ENCODE data around the gene PKN1. TPM values are rescaled to one million over a fixed set of nuclear protein-coding genes. Genes with fewer than 3 reads are reported as not detected.

PKN1 gene
- total RNA-seq, 1 donor from 2014 or later: 106 TPM

DNA sequence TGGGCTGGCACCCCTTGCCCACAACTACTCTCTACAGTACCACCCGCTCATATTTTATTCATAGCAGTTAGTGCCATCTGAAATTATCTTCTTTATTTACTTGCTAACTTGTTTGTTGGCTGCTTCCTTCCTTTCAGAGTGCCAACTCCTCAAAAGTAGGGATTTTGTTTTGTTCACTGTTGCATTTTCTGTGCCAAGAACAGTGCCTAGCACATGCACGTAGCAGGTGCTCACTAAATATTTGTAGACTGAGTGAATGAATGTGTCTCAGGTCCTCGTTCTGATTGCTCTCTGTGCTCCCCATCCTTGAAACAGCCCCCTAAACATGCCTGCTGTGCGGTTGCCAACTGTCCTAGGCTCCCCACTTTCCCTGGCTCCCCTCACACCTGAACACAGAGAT, 61.3 kb downstream of the PKN1 start:
- H3K4me1 Mint-ChIP-seq (ENCODE audit: low read depth): peaks cover 17% of the 10 kb centered on the region
- TF ChIP-seq, protein P1, sequence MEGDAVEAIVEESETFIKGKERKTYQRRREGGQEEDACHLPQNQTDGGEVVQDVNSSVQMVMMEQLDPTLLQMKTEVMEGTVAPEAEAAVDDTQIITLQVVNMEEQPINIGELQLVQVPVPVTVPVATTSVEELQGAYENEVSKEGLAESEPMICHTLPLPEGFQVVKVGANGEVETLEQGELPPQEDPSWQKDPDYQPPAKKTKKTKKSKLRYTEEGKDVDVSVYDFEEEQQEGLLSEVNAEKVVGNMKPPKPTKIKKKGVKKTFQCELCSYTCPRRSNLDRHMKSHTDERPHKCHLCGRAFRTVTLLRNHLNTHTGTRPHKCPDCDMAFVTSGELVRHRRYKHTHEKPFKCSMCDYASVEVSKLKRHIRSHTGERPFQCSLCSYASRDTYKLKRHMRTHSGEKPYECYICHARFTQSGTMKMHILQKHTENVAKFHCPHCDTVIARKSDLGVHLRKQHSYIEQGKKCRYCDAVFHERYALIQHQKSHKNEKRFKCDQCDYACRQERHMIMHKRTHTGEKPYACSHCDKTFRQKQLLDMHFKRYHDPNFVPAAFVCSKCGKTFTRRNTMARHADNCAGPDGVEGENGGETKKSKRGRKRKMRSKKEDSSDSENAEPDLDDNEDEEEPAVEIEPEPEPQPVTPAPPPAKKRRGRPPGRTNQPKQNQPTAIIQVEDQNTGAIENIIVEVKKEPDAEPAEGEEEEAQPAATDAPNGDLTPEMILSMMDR (IDR thresholded peaks at IDR 0.05; ENCODE audit: unreplicated experiment): no peak
- no peaks in the 10 kb centered on the region for H3K9me3 Mint-ChIP-seq (ENCODE audit: low read depth)
- H3K27me3 Mint-ChIP-seq: no peaks in the 10 kb centered on the region
- H3K27ac Mint-ChIP-seq: peak overlapping the region; percentile 37
- DNase-seq (ENCODE audit: low spot score, unreplicated experiment): no peak
- peak overlapping the region; percentile 84 for H3K4me3 Mint-ChIP-seq (ENCODE audit: low read depth)
- H3K36me3 Mint-ChIP-seq (ENCODE audit: insufficient read depth): peaks cover 12% of the 10 kb centered on the region

DNA sequence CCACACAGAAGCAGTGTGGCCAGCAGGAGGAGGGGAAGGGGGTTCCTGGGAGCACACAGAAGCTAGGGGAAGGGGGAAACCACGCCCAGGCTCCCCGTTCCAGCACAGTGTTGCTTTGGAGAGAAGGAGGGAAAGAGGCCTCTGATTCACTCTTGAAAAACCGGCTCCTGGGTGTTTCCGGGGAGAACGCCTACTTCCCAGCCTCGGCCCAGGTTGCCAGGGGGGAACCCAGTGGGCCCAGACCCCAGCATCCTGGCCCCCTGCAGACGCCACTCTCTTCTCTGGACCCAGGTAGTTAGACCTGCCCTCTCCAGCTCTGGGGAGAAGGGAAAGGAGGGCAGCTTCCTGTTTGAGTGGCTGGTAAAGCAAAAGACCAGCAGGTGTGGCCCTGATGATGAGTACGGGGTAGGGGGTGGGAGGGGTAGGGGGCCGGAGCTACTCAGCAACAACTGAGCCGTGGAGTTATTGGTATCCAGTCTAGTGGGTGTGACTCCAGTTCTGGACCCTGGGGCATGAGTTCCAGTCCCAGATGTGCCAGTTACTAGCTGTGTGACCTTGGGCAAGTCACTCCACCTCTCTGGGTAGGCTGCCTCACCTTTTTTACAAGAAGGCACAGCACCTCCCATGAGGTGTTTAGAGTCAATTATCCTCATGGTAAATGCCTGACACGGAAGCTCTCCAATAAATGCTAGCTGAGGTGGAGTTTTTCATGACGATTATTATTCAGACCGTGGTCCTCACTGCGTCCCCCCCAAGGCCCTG, 62.0 kb downstream of the PKN1 start:
- Mint-ChIP-seq H3K4me3 (ENCODE audit: low read depth) (peak overlapping the region; percentile 84), H3K36me3 (ENCODE audit: insufficient read depth) (peaks cover 10% of the 10 kb centered on the region), H3K27ac (no peak overlapping the region), H3K27me3 (no peaks in the 10 kb centered on the region), H3K9me3 (ENCODE audit: low read depth) (no peaks in the 10 kb centered on the region), H3K4me1 (ENCODE audit: low read depth) (peaks cover 17% of the 10 kb centered on the region)
- TF ChIP-seq, protein P1 (IDR thresholded peaks at IDR 0.05; ENCODE audit: unreplicated experiment): no peak
- no peak for DNase-seq (ENCODE audit: low spot score, unreplicated experiment)

DNA sequence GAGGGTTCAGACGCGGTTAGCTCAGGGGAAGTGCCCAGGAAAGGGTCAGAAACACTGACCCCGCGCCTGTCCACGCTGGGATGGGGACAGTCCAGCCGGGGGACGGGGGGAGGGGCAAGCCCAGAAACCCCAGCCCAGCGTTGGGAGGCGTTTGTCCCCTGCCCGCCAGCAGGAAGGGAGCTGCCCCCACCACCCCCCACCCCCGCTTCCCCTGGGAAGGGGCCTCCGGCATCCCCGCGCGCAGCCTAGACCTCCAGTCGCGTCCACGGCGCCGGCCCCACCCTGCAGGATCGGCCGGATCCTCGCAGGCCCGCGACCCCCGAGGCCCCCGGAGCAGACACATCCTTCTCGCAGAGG, 62.5 kb downstream of the PKN1 start:
- Mint-ChIP-seq H3K4me3 (ENCODE audit: low read depth) (peak overlapping the region; percentile 84), H3K36me3 (ENCODE audit: insufficient read depth) (peaks cover 10% of the 10 kb centered on the region), H3K4me1 (ENCODE audit: low read depth) (peaks cover 17% of the 10 kb centered on the region), H3K27me3 (no peaks in the 10 kb centered on the region), H3K27ac (no peak overlapping the region), H3K9me3 (ENCODE audit: low read depth) (no peaks in the 10 kb centered on the region)
- no peak for DNase-seq (ENCODE audit: low spot score, unreplicated experiment)
- TF ChIP-seq, protein P1 (IDR thresholded peaks at IDR 0.05; ENCODE audit: unreplicated experiment): no peak

DNA sequence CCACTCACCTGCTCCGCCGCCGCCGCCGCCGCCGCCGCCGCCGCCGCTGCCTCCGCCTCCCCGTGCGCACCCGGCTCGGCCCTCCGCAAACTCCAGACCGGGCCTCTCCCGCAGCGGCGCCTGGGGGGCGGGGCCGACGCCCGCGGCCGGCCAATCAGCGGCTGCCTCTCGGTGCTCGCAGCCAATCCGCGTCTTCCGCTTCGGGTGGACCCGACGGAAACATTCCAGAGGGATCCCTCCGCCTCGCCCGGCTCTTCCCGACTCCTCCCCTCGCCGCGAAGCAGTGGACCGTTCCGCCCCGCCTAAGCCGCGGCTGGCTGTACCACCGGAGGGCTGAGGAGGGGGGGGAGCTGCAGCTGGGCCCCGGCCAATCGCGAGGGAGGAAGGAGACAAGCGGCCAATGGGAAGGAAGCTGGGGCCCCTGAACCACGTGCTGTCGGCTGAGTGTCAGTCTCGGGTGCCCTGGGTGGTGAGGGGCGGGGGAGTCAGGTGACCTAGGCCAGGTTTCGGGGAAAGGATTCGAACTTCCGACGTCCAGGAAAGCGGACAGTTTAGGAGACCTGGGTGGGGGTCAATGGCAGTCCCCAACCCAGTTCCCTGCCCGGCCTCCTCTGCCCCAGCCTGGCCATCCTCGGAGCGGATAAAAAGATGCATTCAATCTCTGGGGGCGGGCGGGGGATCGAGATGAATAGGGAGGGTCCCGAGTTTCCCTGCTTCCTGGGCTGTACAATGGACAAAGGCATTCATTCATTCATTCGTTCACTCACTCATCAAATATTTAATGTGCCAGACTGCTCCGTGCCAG, 63.1 kb downstream of the PKN1 start, which contains the start of gene GIPC1:
Gene GIPC1, minus strand, starts transcription at position 99 of the 805 bp plus-strand sequence. CDS start 13,151 bp downstream, outside the sequence.
- H3K9me3 Mint-ChIP-seq (ENCODE audit: low read depth): no peaks in the 10 kb centered on the region
- no peaks in the 10 kb centered on the region for H3K27me3 Mint-ChIP-seq
- DNase-seq (ENCODE audit: low spot score, unreplicated experiment): peak; percentile 97
- H3K4me3 Mint-ChIP-seq (ENCODE audit: low read depth): peak within 1 kb of the TSS; percentile 84
- H3K36me3 Mint-ChIP-seq (ENCODE audit: insufficient read depth): peaks cover 10% of the 10 kb centered on the region
- TF ChIP-seq, protein P1 (IDR thresholded peaks at IDR 0.05; ENCODE audit: unreplicated experiment): no peak
- peak within 1 kb of the TSS; percentile 94 for H3K27ac Mint-ChIP-seq
- peaks cover 17% of the 10 kb centered on the region for H3K4me1 Mint-ChIP-seq (ENCODE audit: low read depth)

DNA sequence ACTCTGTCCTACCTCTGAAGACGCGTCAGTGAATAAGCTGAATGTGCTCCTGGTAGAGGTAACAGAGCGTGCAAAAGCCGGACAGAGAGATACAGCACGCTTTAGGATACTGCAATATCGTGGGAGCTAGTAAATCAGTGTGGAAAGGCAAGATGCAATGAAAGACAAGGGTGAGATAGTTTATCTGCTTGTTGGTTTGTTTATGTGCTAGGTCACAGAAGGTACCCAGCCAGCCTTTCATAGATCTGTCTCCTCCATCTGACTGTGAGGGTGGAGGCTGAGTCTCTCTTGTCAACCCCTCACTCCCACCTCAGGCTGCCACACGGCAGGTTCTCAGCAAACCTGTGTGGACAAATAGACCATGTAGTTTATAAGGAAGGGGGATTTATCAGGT, 63.7 kb downstream of the PKN1 start:
- TF ChIP-seq, protein P1 (IDR thresholded peaks at IDR 0.05; ENCODE audit: unreplicated experiment): no peak
- H3K27me3 Mint-ChIP-seq: no peaks in the 10 kb centered on the region
- H3K36me3 Mint-ChIP-seq (ENCODE audit: insufficient read depth): peaks cover 7% of the 10 kb centered on the region
- no peak for DNase-seq (ENCODE audit: low spot score, unreplicated experiment)
- peak overlapping the region; percentile 52 for H3K4me3 Mint-ChIP-seq (ENCODE audit: low read depth)
- H3K27ac Mint-ChIP-seq: peak overlapping the region; percentile 94
- no peaks in the 10 kb centered on the region for H3K9me3 Mint-ChIP-seq (ENCODE audit: low read depth)
- peaks cover 17% of the 10 kb centered on the region for H3K4me1 Mint-ChIP-seq (ENCODE audit: low read depth)
